HCT116 (cell line): ENCODE measurements around the gene NRGN. TPM values are rescaled to one million over a fixed set of nuclear protein-coding genes. Genes with fewer than 3 reads are reported as not detected.

Experiments used
- ATAC-seq: fragments of 200-7000 bp; cut with Tn5 transposase; 2 replicates; pipeline ENCODE4 v1.9.1; 2020; ENCODE audit warnings: mild to moderate bottlenecking, moderate library complexity
- BruUV-seq: library from RNA; stranded (reverse); fragments of 400-500 nt; replicated peaks from 2 replicates; lab custom pipeline; 2021; lab: Mats Ljungman, UMichigan
- CTCF ChIA-PET: fragments of 300-600 bp; sonication (Branson Sonifier 250); formaldehyde crosslinking; loops from one replicate; lab custom pipeline; 2021; ENCODE audit warnings: antibody characterized with exemption; lab: Charles Lee
- POLR2A ChIA-PET: fragments of 300-600, 350-600 bp; sonication (Branson Sonifier 250); formaldehyde crosslinking; loops from one replicate; lab custom pipeline; 2021; ENCODE audit warnings: antibody characterized with exemption; lab: Charles Lee
- RAD21 ChIA-PET, 2 experiments: fragments of 300-600 bp; sonication (Branson Sonifier 250); formaldehyde crosslinking; loops; one replicate each; lab custom pipeline; 2023; ENCODE audit warnings: low total read pairs in 2 of 2; ENCODE audit not compliant: uncharacterized antibody in 2 of 2, unreplicated experiment in 2 of 2, low non-redundant PET in 1 of 2; lab: Charles Lee
- DNase-seq: peaks from one replicate; pipeline ENCODE4 v3.0.0-alpha.2; 2010; ENCODE audit warnings: low read depth, low spot score
- H2AFZ ChIP-seq: fragments of 200-600 bp; shearing (Covaris generic), sonication (generic); 2 replicates; pipeline ENCODE4 v1.6.1; 2017; ENCODE audit warnings: low read depth, mixed run types, mixed read lengths, antibody characterized with exemption, low read length; ENCODE audit not compliant: poor library complexity, severe bottlenecking
- H3K27ac ChIP-seq: 2 replicates; pipeline ENCODE4 v1.5.1; 2012; ENCODE audit warnings: low read depth, low read length
- H3K27me3 ChIP-seq: fragments of 200-600 bp; sonication (generic); 2 replicates; pipeline ENCODE4 v1.6.1; 2016; ENCODE audit warnings: mixed run types, low read length, mixed read lengths; ENCODE audit not compliant: insufficient read depth
- H3K36me3 ChIP-seq, 2 experiments: fragments of 200-500 bp in 1 of 2; fragments of 200-600 bp in 1 of 2; sonication (Bioruptor generic) in 1 of 2; sonication (generic) in 1 of 2; 2 replicates each; pipeline versions ENCODE4 v1.5.1 to v1.6.1; 2014 to 2016; ENCODE audit warnings: low read length in 2 of 2, inconsistent platforms in 1 of 2, mixed read lengths in 1 of 2, mixed run types in 1 of 2; ENCODE audit not compliant: insufficient read depth in 2 of 2, control insufficient read depth in 1 of 2
- H3K4me1 ChIP-seq, 2 experiments: fragments of 200-600 bp in 1 of 2; sonication (generic) in 1 of 2; 2 replicates each; pipeline versions ENCODE4 v1.5.1 to v1.6.1; 2012 to 2017; ENCODE audit warnings: low read length in 2 of 2, inconsistent platforms in 1 of 2, mild to moderate bottlenecking in 1 of 2, mixed read lengths in 1 of 2, mixed run types in 1 of 2, moderate library complexity in 1 of 2; ENCODE audit not compliant: insufficient read depth in 2 of 2, control insufficient read depth in 1 of 2
- H3K4me2 ChIP-seq: fragments of 200-600 bp; sonication (generic); 2 replicates; pipeline ENCODE4 v1.6.1; 2017; ENCODE audit warnings: mixed run types, low read length, mixed read lengths
- H3K4me3 ChIP-seq, 2 experiments: fragments of 200-600 bp in 1 of 2; sonication (generic) in 1 of 2; replicated peaks in 1 of 2; 2 replicates each; pipeline ENCODE4 v1.5.1; 2011 to 2016; ENCODE audit warnings: low read length in 2 of 2, control low read depth in 1 of 2, low read depth in 1 of 2, mild to moderate bottlenecking in 1 of 2, mixed read lengths in 1 of 2, mixed run types in 1 of 2
- H3K79me2 ChIP-seq: fragments of 200-600 bp; sonication (generic); 2 replicates; pipeline ENCODE4 v1.6.1; 2017; ENCODE audit warnings: mild to moderate bottlenecking, mixed run types, low read length, moderate library complexity, mixed read lengths; ENCODE audit not compliant: insufficient read depth
- H3K9ac ChIP-seq: fragments of 200-600 bp; sonication (generic); 2 replicates; pipeline ENCODE4 v1.6.1; 2016; ENCODE audit warnings: low read length, mixed read lengths
- H3K9me2 ChIP-seq: fragments of 200-600 bp; sonication (generic), shearing (Covaris generic); 2 replicates; pipeline ENCODE4 v1.6.1; 2017; ENCODE audit warnings: mixed run types, mild to moderate bottlenecking, moderate library complexity; ENCODE audit not compliant: insufficient read depth
- H3K9me3 ChIP-seq, 2 experiments: fragments of 200-500 bp in 1 of 2; fragments of 200-600 bp in 1 of 2; sonication (Bioruptor generic) in 1 of 2; sonication (generic) in 1 of 2; 2 replicates each; pipeline ENCODE4 v1.6.1; 2014 to 2017; ENCODE audit warnings: low read length in 2 of 2, mixed read lengths in 2 of 2, inconsistent platforms in 1 of 2, low read depth in 1 of 2, mild to moderate bottlenecking in 1 of 2, mixed run types in 1 of 2, moderate library complexity in 1 of 2; ENCODE audit not compliant: control insufficient read depth in 1 of 2, insufficient read depth in 1 of 2
- H4K20me1 ChIP-seq: fragments of 200-600 bp; sonication (generic), shearing (Covaris generic); 2 replicates; pipeline ENCODE4 v1.6.1; 2017; ENCODE audit warnings: mixed run types, mild to moderate bottlenecking, moderate library complexity; ENCODE audit not compliant: insufficient read depth
- CTCF ChIP-seq, 3 experiments: fragments of 200-600 bp in 1 of 3; sonication (generic) in 1 of 3; IDR thresholded peaks in 2 of 3; conservative IDR thresholded peaks in 1 of 3; 2 replicates each; pipeline ENCODE4 v1.5.1; 2012 to 2017; ENCODE audit warnings: low read depth in 2 of 3, low read length in 2 of 3, antibody characterized with exemption in 1 of 3, borderline replicate concordance in 1 of 3, control low read depth in 1 of 3, mild to moderate bottlenecking in 1 of 3, mixed read lengths in 1 of 3, mixed run types in 1 of 3, moderate library complexity in 1 of 3; ENCODE audit not compliant: insufficient read depth in 1 of 3
- EGR1 ChIP-seq: IDR thresholded peaks from 2 replicates; pipeline ENCODE4 v1.6.1; 2012; ENCODE audit warnings: low read depth
- EZH2 ChIP-seq: fragments of 200-600 bp; sonication (generic); IDR thresholded peaks from 2 replicates; pipeline ENCODE4 v1.6.1; 2017; ENCODE audit warnings: antibody characterized with exemption, mixed run types
- MAX ChIP-seq: IDR thresholded peaks from 2 replicates; pipeline ENCODE4 v1.6.1; 2012
- POLR2A ChIP-seq: IDR thresholded peaks from 2 replicates; pipeline ENCODE4 v1.7.0; 2011; ENCODE audit warnings: borderline replicate concordance; ENCODE audit not compliant: insufficient read depth, insufficient read length; ENCODE audit errors: extremely low read depth
- POLR2AphosphoS5 ChIP-seq: IDR thresholded peaks from 2 replicates; pipeline ENCODE4 v1.6.1; 2011; ENCODE audit warnings: mild to moderate bottlenecking, low read depth, low read length, moderate library complexity
- RAD21 ChIP-seq: IDR thresholded peaks from 2 replicates; pipeline ENCODE4 v1.6.1; 2012; ENCODE audit warnings: low read depth, mild to moderate bottlenecking
- SP1 ChIP-seq: IDR thresholded peaks from 2 replicates; pipeline ENCODE4 v1.6.1; 2012; ENCODE audit warnings: low read depth
- YY1 ChIP-seq: IDR thresholded peaks from 2 replicates; pipeline ENCODE4 v1.6.1; 2011; ENCODE audit warnings: low read length, low read depth, moderate library complexity, mild to moderate bottlenecking; ENCODE audit not compliant: insufficient replicate concordance; ENCODE audit errors: extremely low read depth
- ZFX ChIP-seq: fragments of 450-650 bp; IDR thresholded peaks from 2 replicates; pipeline ENCODE4 v1.6.1; 2017
- intact Hi-C: fragments of 100-400 bp; cut with micrococcal nuclease; formaldehyde crosslinking; loops from 2 replicates; pipeline ENCODE4 v1.10.0; 2022
- total RNA-seq: library from RNA; stranded (reverse); gene quantifications from one replicate; pipeline ENCODE4 v1.2.1, GENCODE V29; 2021; ENCODE audit not compliant: unreplicated experiment

NRGN gene
- total RNA-seq, 1 experiment from 2014 or later, result 33.3 TPM

- no peaks in the 10 kb centered on the region for H3K27me3 ChIP-seq
- RAD21 ChIA-PET, result interaction anchor here (1.7 to 1.8 kb wide), 2 partner anchors 16 to 89 kb away, joined by 3 to 5 read pairs; partner anchors contain the start of genes SIAE (in 1 of the 2) and SPA17 (in 1 of the 2)
- DNase-seq, result no peak
Observed at GRCh38 chr11:124762624-124763155, 22.9 kb downstream of the NRGN start.

GRCh38 chr11:124763156-124763947 is 23.6 kb downstream of the NRGN start:
- peaks cover 0 to 5% of the 10 kb centered on the region in 2 experiments; a peak in 1 of 4 replicates for H3K36me3 ChIP-seq
- peaks cover 18 to 32% of the 10 kb centered on the region in 2 experiments for H3K4me1 ChIP-seq
- H3K27me3 ChIP-seq, result no peaks in the 10 kb centered on the region
- no peaks in the 10 kb centered on the region; the same call in 1 of the 2 replicates for H4K20me1 ChIP-seq
- H3K4me2 ChIP-seq, result peak overlapping the region; percentile 98
- intact Hi-C loops, result loop anchor here (1.0 to 2.0 kb wide), 3 partner anchors 17 to 94 kb away; no protein-coding TSS in a partner anchor
- H3K4me3 ChIP-seq, result peak overlapping the region; percentile 66 to 77
- H3K9me2 ChIP-seq, result no peaks in the 10 kb centered on the region
- peak overlapping the region; percentile 65 for H3K9ac ChIP-seq
- H3K79me2 ChIP-seq, result no peaks in the 10 kb centered on the region
- TF ChIP-seq YY1 (peak; percentile 39), POLR2AphosphoS5 (peak; percentile 48), EZH2 (no peak), CTCF (IDR thresholded peaks at IDR 0.05 in 2 of 3, conservative IDR thresholded peaks at IDR 0.05 in 1 of 3; ENCODE audit: borderline replicate concordance in 1 of 3, insufficient read depth in 1 of 3, low read depth in 2 of 3, low read length in 2 of 3) (peak; percentile 81 to 90 (median 82)), POLR2A (no peak), MAX (peak; percentile 52; the same call in 1 of the 2 replicates), RAD21 (peak; percentile 72), ZFX (no peak), SP1 (no peak)
- TF ChIP-seq, all 23 proteins: peak for 5
- ChIA-PET RAD21 (interaction anchor here (0.6 to 1.8 kb wide), 3 partner anchors 17 to 141 kb away, joined by 3 to 5 read pairs (median 4); partner anchors contain the start of genes SIAE (in 1 of the 2), SPA17 (in 1 of the 2) and TBRG1 (in 1 of the 2)), CTCF (interaction anchor here (0.5 to 3.2 kb wide), 18 partner anchors 9 to 710 kb away, joined by 3 to 28 read pairs (median 4); partner anchors contain the start of genes SIAE and SPA17), POLR2A (interaction anchor here (0.7 to 0.8 kb wide), 2 partner anchors 15 to 17 kb away, joined by 3 read pairs; no protein-coding TSS in a partner anchor)
- peak overlapping the region; percentile 90 for H2AFZ ChIP-seq
- H3K27ac ChIP-seq, result peak overlapping the region; percentile 84
- peak; percentile 61 for DNase-seq
- no TSS peak for BruUV-seq
- peak; percentile 46 for ATAC-seq
- H3K9me3 ChIP-seq, result no peaks in the 10 kb centered on the region

More at GRCh38 chr11:124762624-124763155, 22.9 kb downstream of the NRGN start:
- POLR2A ChIA-PET, result interaction anchor here (0.8 kb wide), 1 partner anchor 14 kb away, joined by 3 read pairs; no protein-coding TSS in a partner anchor
- Histone ChIP-seq H3K27ac (peak overlapping the region; percentile 84), H3K9ac (peak overlapping the region; percentile 65), H3K36me3 (peaks cover 0 to 3% of the 10 kb centered on the region in 2 experiments; a peak in 1 of 4 replicates), H3K9me2 (no peaks in the 10 kb centered on the region)
- ATAC-seq, result peak; percentile 52
- TF ChIP-seq EGR1, result 0 out of 2 replicates have a peak, but pooled peaks have one; percentile 6
- TF ChIP-seq MAX, result no peak; the same call in 1 of the 2 replicates
- TF ChIP-seq, all 23 proteins: peak for 1
- H3K9me3 ChIP-seq, result no peaks in the 10 kb centered on the region
- H3K4me1 ChIP-seq, result peaks cover 20 to 39% of the 10 kb centered on the region in 2 experiments
- intact Hi-C loops, result loop anchor here (1.0 to 2.0 kb wide), 3 partner anchors 16 to 93 kb away; no protein-coding TSS in a partner anchor
- peak overlapping the region; percentile 90 for H2AFZ ChIP-seq
- H3K79me2 ChIP-seq, result no peaks in the 10 kb centered on the region
- BruUV-seq, result no TSS peak
- peak overlapping the region; percentile 98 for H3K4me2 ChIP-seq
- peak overlapping the region; percentile 66 to 77 for H3K4me3 ChIP-seq
- CTCF ChIA-PET, result interaction anchor here (1.0 to 3.2 kb wide), 10 partner anchors 10 to 114 kb away, joined by 3 to 28 read pairs (median 4); no protein-coding TSS in a partner anchor
- no peaks in the 10 kb centered on the region; the same call in 1 of the 2 replicates for H4K20me1 ChIP-seq
